Cerebellar nuclear complex (tissue), 1 donor: Measurements from ENCODE around the gene NFKB2.

ENCODE experiments used
- DNase-seq, 2 experiments: peaks; one replicate each; lab custom pipeline; 2025; lab: John Stamatoyannopoulos, UW

The NFKB2 gene

GRCh38 chr10:102451105-102451969 is 55.8 kb downstream of the NFKB2 start, which contains the start of gene C10orf95:
Gene C10orf95, minus strand, starts transcription at chr10:102451543. Its CDS starts 450 bp downstream, at chr10:102451093.
- no peak for DNase-seq
